Measurements from ENCODE around the gene CD36.

CD36 gene

GRCh38 chr7:80637911-80638765 is at the start of gene CD36:
CD36 (plus strand) TSS chr7:80638642; CDS start chr7:80646741, 8,099 bp downstream.
- DNase-seq = no peak

- DNase-seq = no peak
Observed at GRCh38 chr7:80589631-80590030, 48.8 kb upstream of the CD36 start.

- DNase-seq = no peak
Observed at GRCh38 chr7:80591654-80592053, 46.8 kb upstream of the CD36 start.

DNA sequence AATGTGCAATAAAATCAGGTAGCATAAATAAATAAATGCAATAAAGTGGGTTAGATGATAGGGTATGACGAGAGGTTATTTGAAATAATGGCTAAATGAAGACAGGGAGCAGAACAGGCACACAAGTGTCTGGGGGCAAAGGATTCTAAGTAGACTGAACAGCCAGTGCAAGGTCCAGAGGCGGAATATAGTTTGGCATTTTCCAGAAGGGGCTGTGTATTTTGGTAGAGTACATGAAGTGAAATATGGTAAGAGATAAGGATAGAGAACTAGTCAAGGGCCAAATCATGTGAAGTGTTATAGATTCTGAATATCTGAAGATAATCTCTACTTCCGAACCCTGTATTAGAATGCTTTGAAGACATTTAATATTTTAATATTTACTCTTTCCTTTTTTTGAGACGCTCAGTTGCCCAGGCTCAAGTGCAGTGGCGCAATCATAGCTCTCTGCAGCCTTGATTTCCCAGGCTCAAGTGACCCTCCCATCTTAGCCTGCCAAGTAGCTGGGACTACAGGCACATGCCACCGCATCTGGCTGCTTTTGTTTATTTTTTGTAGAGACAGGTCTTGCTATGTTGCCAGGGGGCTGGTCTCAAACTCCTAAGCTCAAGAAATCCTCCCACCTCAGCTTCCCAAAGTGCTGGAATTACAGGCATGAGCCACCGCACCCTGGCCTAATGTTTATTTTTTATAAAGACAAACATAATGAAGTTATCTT is 44.4 kb upstream of the CD36 start:
- DNase-seq = no peak

DNA sequence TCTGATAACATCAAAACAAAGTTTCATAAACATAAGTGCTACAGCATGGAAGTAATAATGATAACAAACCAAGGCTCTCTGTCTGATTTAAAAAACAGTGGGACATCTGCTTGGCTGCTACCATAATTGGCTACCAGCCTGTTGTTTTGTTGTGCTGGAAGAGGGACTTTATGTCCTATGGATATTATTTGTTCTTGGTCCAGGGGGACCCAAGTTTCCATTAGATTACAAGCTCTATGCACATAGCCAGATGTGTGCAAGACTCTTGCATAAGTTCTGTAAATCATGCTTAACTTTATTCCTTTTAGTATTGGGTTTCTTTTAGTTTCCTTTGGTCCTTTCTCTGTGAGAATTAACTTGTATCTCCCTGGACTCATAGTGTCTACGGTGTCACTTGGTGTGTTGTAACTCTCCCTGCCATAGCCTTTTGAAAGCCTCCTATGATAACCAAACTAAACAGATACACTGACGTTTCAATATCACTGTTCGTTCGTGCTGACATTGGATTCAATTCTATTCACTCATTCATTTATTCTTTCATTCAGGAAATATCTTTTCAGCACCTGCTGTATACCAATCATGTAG is 41.4 kb upstream of the CD36 start:
- no peak for DNase-seq

DNA sequence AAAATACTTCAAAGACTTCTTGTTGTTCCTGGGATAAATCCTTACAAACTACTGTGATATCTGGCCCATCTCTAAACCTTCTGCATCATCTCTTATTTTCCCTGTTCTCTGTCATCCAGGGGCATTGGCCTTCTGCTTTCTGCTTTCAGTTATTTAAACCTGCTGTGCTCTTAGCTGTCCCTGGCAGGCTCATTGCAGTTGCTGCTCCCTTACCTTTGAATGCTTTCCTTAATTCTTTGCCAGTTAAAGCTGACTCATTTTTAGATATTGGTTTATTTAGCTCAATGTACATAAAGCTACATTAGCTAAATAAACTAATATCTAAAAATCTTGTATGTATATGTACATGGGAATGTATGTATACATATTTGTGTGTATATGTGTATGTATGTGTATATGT is 40.6 kb upstream of the CD36 start:
- DNase-seq = no peak

DNA sequence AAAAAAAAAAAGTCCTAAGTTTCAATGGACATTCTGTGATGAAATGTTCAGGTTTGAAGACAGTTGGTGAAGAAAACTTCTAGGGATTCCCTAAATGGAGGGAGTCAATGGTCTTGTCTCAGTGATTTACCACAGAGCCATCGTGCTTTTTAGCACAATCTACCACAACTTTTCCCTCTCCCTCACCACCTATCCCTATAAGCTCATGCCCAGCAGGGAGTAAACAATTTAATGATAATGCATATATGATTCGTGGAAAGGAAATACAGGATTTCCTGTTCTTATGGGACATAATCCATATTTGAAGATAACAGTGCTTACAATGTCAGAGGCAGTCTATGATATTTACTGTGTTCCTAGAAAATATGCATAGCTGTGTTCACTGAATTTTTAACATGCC is 38.4 kb upstream of the CD36 start:
- DNase-seq = no peak

DNA sequence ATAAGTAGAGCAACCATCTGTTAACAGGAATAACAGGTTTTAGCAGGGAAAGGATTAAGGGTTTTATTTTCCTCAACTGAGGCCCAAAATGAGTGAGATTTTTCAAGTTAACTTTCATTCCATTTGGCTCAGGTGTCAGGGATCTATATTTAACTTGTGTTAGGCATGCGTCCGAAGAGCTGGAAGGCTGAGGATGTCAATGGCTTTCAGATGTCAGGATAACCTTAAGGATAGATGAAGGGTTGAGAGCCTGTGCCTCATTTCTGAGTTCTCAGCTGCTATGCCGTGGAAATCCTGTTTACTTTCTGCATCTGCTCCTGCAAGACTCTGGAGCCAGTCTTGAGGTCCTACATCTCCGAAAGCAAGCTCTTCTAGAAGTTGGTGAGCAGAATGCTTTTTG is 36.4 kb upstream of the CD36 start:
- no peak for DNase-seq

GRCh38 chr7:80603940-80604339 is 34.5 kb upstream of the CD36 start:
- no peak for DNase-seq

GRCh38 chr7:80604436-80604835 is 34.0 kb upstream of the CD36 start:
- DNase-seq = no peak

DNA sequence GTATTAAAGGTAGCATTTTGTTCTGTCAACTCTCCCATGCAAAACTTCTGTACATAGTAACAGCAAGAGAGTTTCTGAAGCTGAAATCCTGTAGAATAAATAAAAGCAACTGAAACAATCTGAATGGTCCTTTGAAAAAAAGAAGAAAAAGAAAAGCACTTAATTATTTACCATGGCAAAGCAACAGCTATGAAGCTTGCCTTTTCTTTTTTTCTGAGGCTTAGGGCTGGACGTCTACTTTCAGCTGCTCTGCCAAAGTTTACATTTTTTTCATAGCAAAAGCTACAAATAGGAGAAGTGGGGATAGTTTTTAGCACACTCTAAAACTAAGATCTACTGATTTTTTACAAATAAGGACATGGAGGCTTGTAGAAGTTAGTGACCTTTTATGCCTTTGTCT is 31.3 kb upstream of the CD36 start:
- DNase-seq = no peak

DNA sequence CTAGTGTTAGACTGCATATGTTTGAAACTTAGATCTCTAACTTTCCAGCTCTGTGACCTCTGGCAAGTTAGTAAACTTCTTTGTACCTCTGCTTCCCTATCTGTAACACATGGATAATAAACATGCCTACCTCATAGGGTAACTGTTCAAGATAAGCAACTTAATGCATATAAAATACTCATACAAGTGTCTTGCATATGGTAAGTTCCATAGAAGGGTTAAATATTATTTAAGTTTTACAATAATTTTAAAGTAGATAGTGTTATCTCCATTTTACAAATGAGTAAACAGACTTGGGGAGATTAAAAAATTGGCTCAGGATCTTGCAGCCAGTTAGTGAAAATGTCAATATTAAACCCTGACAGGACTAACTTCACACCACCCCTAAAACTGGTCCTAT is 30.1 kb upstream of the CD36 start:
- DNase-seq = no peak

DNA sequence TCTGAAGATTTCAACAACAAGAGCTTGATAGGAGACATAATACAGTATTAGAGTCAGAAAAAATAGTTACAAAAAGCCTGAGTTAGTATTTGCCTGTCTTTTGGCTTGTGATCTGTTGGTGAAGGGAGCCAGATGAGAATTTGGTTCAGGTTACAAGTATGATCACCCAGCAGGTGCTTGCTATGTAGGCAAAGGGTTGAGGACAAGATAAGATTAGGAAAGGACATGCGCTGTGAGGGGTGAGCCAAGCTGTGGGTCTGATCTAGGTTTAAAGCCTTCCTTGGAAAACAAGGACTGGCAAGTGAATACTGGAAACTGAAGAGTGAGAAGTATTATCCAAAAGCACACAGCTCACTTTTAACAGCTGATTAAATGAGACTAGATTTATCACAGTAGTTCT is 28.7 kb upstream of the CD36 start:
- DNase-seq = no peak

- no peak for DNase-seq
Observed at GRCh38 chr7:80611353-80611752, 27.1 kb upstream of the CD36 start.

GRCh38 chr7:80611779-80612178 is 26.7 kb upstream of the CD36 start:
- no peak for DNase-seq

GRCh38 chr7:80612880-80613279 is 25.6 kb upstream of the CD36 start:
- DNase-seq = no peak

- no peak for DNase-seq
Observed at GRCh38 chr7:80613519-80613918, 24.9 kb upstream of the CD36 start.

GRCh38 chr7:80614851-80615271 is 23.6 kb upstream of the CD36 start:
- no peak for DNase-seq

DNA sequence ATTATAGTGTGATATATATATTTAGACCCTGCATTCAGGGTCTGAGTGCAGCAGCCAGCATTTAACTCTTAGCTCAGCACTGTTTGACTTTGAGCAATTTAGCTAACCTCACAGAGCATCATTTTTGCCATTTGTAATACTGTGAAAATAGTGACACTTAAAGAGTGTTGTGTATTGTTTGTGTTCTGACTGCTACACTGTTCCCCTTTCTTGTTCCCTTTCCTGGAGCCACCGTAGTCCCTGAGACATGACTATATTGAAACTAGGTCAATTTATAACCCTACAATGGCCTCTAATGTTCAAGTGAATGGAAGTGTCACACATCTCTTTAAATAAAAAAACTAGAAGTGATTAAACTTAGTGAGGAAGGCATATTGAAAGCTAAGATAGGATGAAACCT is 20.3 kb upstream of the CD36 start:
- no peak for DNase-seq

DNA sequence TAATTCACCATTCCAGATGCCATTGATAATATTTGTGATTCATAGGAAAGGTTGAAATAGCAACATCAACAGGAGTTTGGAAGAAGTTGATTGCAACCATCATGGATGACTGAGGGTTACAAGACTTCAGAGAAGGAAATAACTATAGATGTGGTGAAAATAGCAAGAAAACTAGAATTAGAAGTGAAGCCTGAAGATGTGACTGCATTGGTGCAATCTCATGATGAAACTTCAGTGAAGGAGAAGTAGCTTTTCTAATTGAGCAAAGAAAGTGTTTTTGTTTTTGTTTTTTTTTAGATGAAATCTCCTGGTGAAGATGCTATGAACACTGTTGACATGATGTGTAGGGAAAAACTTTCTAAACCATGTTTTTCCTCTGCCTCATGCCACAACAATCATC is 18.7 kb upstream of the CD36 start:
- no peak for DNase-seq

- DNase-seq = no peak
Observed at GRCh38 chr7:80622541-80622940, 15.9 kb upstream of the CD36 start.

- DNase-seq = no peak
Observed at GRCh38 chr7:80623503-80624252, 14.8 kb upstream of the CD36 start.

- DNase-seq = no peak
Observed at GRCh38 chr7:80624763-80625162, 13.7 kb upstream of the CD36 start.
